Measurements from ENCODE around the gene DIPK1A. TPM values are rescaled to one million over a fixed set of nuclear protein-coding genes. Genes with fewer than 3 reads are reported as not detected.

The DIPK1A gene
- total RNA-seq, 1 donor from 2014 or later = 3.9 TPM

DNA sequence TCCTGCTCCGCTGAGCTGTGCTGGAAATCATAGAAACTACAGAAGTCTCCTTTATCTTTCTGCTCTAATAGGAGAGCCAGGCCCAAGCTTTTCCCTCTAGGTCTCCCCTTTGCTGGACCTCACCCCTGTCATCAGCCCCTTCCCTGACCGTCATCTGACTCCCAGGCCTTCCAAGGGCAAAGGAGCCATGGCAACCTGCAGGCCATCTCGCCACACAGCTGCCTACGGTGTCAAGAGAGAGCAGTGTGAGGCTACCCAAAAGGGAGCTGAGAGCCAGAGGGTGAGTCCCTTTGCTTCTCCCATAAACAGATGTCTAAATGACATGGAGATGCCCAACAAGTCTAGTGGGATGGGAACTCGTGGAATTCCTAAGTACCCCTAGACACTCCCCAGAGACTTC, 37.6 kb upstream of the DIPK1A start:
- Mint-ChIP-seq H3K27ac (ENCODE audit: unreplicated experiment) (no peak overlapping the region), H3K36me3 (ENCODE audit: low read depth, unreplicated experiment) (no peaks in the 10 kb centered on the region), H3K4me1 (ENCODE audit: unreplicated experiment) (peaks cover 11% of the 10 kb centered on the region), H3K4me3 (ENCODE audit: unreplicated experiment) (no peak overlapping the region), H3K27me3 (ENCODE audit: unreplicated experiment) (peaks cover 3% of the 10 kb centered on the region), H3K9me3 (ENCODE audit: unreplicated experiment) (no peaks in the 10 kb centered on the region)
- TF ChIP-seq, protein P1, sequence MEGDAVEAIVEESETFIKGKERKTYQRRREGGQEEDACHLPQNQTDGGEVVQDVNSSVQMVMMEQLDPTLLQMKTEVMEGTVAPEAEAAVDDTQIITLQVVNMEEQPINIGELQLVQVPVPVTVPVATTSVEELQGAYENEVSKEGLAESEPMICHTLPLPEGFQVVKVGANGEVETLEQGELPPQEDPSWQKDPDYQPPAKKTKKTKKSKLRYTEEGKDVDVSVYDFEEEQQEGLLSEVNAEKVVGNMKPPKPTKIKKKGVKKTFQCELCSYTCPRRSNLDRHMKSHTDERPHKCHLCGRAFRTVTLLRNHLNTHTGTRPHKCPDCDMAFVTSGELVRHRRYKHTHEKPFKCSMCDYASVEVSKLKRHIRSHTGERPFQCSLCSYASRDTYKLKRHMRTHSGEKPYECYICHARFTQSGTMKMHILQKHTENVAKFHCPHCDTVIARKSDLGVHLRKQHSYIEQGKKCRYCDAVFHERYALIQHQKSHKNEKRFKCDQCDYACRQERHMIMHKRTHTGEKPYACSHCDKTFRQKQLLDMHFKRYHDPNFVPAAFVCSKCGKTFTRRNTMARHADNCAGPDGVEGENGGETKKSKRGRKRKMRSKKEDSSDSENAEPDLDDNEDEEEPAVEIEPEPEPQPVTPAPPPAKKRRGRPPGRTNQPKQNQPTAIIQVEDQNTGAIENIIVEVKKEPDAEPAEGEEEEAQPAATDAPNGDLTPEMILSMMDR (IDR thresholded peaks at IDR 0.05; ENCODE audit: unreplicated experiment) = no peak
- DNase-seq (ENCODE audit: low spot score) = no peak

DNA sequence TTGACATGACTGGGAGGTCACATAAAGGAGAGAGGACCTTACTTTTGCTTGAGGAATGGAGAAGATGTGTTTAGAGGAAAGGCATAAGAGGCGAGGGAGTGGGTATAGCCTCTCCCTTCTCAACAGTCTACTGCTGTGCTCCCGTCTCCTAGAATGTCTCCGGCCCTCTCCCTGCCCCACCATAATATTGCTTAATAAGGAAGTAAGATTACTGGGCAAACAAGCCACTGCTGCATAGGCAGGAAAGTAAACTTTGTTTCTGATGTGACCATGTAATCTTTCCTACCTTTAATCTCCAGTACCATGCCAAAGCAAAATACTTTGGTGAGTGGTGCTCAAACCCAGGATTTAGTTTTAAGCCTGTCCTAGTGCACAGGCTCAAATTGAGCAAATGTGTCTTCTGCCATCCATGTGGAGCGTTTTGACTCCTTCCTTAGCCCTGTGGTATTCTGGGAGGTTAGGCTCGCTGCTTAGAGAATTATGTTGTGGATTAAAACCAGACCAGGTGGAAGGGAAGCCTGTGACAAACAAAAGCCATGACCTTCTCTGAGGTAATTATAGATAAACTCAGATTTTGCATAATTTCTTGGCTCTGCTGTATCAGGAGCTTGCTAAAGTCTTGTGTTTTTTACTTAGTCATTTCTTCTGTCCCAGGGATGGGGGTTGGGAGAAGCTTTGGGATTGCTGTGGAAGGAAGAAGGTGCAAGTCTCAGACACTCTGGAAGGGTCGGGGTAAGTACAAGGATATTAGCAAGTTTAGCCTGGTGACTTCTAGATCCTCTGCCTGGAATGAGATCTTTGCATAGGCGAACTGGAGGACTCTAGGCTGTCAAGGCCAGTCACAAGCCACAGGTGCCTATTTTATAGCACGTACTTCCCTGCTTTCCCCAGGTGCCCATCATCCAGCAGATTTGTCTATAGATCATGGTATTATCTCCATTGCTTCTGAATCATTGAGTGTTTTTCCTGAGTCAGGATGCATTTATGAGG, 34.5 kb upstream of the DIPK1A start:
- H3K27ac Mint-ChIP-seq (ENCODE audit: unreplicated experiment) = no peak overlapping the region
- no peaks in the 10 kb centered on the region for H3K36me3 Mint-ChIP-seq (ENCODE audit: low read depth, unreplicated experiment)
- no peak overlapping the region for H3K4me3 Mint-ChIP-seq (ENCODE audit: unreplicated experiment)
- no peaks in the 10 kb centered on the region for H3K9me3 Mint-ChIP-seq (ENCODE audit: unreplicated experiment)
- no peak for DNase-seq (ENCODE audit: low spot score)
- TF ChIP-seq, protein P1 (IDR thresholded peaks at IDR 0.05; ENCODE audit: unreplicated experiment) = no peak
- H3K4me1 Mint-ChIP-seq (ENCODE audit: unreplicated experiment) = peaks cover 11% of the 10 kb centered on the region
- H3K27me3 Mint-ChIP-seq (ENCODE audit: unreplicated experiment) = peaks cover 1% of the 10 kb centered on the region

DNA sequence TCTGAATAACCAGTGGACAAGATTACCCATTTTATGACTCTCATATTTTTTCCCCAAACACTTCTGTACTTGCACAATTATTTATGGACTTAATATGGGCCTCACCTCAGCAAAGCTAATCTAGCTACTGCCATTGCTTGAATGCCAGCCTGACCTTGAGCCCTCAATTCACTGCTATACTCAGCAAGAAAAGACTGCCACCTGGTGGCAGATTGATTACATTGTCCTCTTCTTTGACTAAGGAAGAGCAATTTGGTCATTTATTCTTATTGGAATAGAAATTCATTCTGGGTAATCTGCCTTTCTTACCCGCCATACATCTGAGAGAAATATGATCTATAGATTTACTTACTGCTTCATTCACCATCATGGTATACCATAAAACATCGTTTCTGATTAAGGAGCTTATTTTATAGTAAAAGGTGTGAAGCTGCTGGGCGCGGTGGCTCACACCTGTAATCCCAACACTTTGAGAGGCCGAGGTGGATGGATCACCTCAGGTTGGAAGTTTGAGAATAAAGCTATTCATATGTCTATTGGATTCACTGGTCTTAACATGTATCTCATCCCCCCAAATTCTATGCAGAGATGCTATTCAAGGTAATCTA, 32.9 kb upstream of the DIPK1A start:
- Mint-ChIP-seq H3K4me1 (ENCODE audit: unreplicated experiment) (peaks cover 5% of the 10 kb centered on the region), H3K27me3 (ENCODE audit: unreplicated experiment) (peaks cover 1% of the 10 kb centered on the region), H3K27ac (ENCODE audit: unreplicated experiment) (no peak overlapping the region), H3K36me3 (ENCODE audit: low read depth, unreplicated experiment) (no peaks in the 10 kb centered on the region), H3K4me3 (ENCODE audit: unreplicated experiment) (no peak overlapping the region), H3K9me3 (ENCODE audit: unreplicated experiment) (no peaks in the 10 kb centered on the region)
- peak; percentile 57 for DNase-seq (ENCODE audit: low spot score)
- TF ChIP-seq, protein P1 (IDR thresholded peaks at IDR 0.05; ENCODE audit: unreplicated experiment) = peak; percentile 89

DNA sequence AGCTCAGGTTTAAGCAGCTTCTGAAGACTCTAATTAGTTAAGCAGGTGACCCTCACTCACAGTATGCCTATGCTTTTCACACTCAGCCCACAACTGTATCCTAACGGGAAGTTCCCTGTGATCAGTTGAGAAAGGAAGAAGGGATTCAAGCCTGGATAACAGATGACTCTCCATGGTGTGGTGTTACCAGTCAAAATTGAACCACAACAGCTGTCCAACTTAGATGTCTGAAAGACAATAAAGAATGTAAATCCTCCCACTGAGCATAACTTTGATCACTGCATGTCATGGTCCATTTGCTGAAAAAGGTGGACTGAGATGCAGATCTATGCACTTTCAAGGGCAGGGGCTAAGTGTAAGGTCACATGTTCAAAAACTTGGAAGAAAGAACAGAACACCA, 32.3 kb upstream of the DIPK1A start:
- Mint-ChIP-seq H3K4me3 (ENCODE audit: unreplicated experiment) (no peak overlapping the region), H3K27me3 (ENCODE audit: unreplicated experiment) (peaks cover 1% of the 10 kb centered on the region), H3K36me3 (ENCODE audit: low read depth, unreplicated experiment) (no peaks in the 10 kb centered on the region), H3K27ac (ENCODE audit: unreplicated experiment) (no peak overlapping the region), H3K9me3 (ENCODE audit: unreplicated experiment) (no peaks in the 10 kb centered on the region), H3K4me1 (ENCODE audit: unreplicated experiment) (peaks cover 5% of the 10 kb centered on the region)
- TF ChIP-seq, protein P1 (IDR thresholded peaks at IDR 0.05; ENCODE audit: unreplicated experiment) = no peak
- DNase-seq (ENCODE audit: low spot score) = no peak

DNA sequence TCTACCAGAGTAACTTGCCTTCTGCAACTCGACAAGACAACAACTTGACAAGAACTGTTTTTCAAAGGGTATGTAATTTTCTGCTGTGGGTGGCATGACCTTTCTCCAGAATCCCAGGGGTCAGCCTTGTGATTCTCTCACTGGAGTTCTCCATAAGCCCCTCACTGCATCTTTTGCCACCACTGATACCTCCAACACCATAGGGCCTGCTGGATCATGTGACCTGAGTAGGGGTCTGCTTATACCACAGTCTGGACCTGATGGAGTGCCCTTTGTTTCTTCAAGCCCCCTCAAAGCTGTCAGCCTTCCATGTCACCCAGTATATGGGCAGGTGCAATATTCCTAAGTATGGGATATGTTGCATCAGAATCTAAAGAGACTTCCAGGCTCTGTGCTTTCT, 31.6 kb upstream of the DIPK1A start:
- H3K4me1 Mint-ChIP-seq (ENCODE audit: unreplicated experiment) = peaks cover 5% of the 10 kb centered on the region
- H3K9me3 Mint-ChIP-seq (ENCODE audit: unreplicated experiment) = no peaks in the 10 kb centered on the region
- DNase-seq (ENCODE audit: low spot score) = no peak
- H3K36me3 Mint-ChIP-seq (ENCODE audit: low read depth, unreplicated experiment) = no peaks in the 10 kb centered on the region
- peaks cover 1% of the 10 kb centered on the region for H3K27me3 Mint-ChIP-seq (ENCODE audit: unreplicated experiment)
- no peak overlapping the region for H3K27ac Mint-ChIP-seq (ENCODE audit: unreplicated experiment)
- TF ChIP-seq, protein P1 (IDR thresholded peaks at IDR 0.05; ENCODE audit: unreplicated experiment) = no peak
- H3K4me3 Mint-ChIP-seq (ENCODE audit: unreplicated experiment) = no peak overlapping the region

Measured in endothelial cell (in vitro differentiated cells).